CD4-positive, alpha-beta T cell treated with Interferon alpha-2 for 1 hour (primary cell): ENCODE results near the gene TBX15.

Source experiments
- DNase-seq, 2 donors: peaks; one replicate each; pipeline ENCODE4 v3.0.0-alpha.2; 2020 to 2022

The TBX15 gene

GRCh38 chr1:119001181-119002027 lies 13.3 kb upstream of the TBX15 start:
- DNase-seq, result no peak

DNA sequence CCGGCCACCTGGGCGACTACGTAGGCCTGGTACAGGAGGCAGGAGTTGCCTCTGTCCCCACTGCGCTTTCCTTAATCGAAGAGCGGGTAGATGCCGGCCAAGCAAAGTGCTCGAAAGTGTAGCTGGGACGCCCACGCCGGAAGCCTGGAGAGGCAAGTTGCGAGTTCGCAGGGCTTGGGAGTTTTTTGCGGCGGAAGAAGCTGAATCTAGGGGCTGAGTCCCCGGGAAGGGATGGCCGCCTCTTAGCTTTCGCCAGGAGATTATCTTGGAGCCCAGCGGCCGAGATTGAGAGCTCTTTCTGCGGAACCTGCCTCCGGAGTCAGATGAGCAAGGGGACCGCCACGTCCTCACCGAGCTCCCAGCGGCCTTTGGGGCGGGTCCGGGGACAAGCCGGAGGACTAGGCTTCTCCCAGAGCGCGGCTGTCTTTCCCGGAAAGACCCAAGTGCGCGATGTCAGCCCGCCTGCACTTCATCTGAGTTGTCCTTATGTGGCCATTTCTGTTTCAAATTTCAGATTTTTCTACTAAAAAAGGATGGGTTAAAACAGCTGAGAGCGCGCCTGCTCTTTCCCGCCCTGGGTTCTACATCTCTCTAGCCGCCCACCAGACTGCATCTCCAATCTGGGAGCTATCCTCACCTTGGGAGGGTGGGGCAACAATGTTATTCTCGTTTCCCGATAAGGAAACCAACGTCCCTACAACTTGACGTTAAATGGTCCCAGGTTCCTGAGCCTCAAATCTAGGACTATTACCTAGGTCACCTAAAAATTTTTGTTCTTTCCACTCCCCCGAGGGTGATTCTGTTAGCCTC lies 12.4 kb upstream of the TBX15 start:
- DNase-seq, result no peak

DNA sequence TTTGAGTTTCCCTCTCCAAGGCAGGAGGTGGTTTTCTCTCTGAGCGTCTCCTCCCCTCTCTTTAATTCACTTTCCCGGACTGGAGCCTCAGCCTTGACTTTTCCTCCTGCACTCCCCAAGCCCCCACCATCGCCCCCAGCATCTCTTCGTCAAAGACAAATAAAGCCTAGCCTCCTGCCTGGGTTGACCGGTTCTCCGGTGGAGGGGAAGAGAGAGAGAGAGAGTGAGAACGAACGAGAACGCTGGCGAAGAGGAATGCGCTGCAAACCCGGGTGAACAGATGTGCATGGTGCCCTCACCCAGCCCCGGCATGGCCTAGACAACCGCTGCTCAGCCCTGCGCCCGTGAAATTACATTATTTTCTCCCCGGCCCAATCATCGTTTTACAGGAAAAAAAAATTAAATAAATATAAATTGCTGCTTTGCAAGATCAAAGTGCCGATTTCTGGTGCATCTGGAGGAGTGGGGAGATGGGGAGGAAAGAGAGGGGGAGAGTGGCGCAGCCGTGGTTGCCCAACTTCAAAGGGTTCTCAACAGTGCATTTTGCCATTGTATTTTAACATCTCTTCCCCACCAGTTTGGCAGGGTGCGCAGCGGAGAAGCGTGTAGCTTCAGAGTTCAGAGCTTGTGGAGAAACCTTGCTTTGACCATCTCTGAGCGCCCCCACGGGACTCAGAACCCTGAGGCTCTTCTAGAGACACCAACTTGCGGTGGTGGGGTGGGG lies 11.4 kb upstream of the TBX15 start:
- DNase-seq, result no peak

DNA sequence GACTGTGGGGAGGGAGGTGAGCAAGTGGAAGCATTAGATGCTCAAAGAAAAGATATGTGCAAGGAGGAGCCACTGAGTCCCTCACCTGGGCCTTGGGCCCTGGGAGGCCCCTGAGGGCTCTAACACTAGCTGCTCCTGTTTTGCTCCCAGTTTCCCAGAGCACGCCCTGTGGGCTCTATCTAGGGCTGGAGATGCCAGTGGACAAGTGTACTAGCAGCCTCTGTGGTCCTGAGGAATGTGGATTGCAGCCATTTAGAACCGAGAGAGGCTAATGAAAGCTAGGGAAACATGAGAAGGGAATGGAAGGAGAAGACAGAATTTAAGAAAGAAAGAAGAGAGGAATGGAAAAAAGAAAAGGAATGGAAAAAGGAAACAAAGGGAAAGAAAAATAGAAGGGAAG lies 10.0 kb upstream of the TBX15 start:
- no peak for DNase-seq

GRCh38 chr1:118997225-118997624 lies 9.1 kb upstream of the TBX15 start:
- no peak for DNase-seq

DNA sequence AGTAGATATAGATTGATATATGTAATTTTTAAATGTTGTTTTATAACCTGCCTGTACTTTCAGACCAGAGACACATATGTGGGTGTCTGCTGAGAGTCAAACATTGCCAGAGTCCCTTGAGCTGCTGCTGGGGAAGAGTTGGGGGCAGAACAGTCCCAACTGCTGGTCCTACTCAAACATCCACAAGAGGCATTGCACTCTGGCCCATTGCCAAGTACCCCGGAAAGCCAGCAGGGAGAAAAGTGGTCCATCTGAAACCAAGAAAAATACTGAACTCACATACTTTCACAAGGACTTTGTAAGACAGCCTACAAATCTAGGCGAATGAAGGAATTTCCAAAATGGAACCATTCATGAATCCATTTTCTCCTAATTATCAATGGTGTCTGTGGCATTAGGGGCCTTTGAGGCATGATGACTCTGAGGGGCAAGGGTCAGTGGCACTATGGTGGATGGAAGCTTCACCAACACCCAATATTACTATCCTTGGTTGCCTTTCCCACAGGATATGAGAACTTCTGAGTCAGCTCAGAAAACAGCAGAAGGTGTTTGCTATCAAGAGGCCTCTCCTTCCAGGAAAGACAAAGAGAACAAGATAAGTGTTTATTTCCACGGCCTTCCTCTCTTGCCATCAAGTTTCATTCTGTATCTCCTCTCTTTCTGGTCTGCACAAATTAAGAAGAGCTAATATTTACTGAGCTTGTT lies 7.3 kb upstream of the TBX15 start:
- DNase-seq, result no peak

DNA sequence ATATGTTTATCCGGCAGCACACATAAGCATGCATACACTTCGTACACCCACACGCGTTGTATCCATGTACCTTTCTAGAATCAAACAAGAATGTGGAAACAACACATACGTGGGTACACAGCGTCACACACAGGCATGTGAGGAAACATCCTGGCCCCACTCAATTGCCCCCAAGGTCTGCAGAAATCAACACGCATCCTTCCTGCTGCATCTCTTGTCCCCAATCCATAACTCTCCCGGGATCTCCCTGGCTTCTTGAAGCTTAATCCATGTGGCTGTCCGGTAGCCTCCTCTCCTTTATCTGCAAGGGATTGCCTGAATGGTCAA lies 5.5 kb upstream of the TBX15 start:
- no peak for DNase-seq

DNA sequence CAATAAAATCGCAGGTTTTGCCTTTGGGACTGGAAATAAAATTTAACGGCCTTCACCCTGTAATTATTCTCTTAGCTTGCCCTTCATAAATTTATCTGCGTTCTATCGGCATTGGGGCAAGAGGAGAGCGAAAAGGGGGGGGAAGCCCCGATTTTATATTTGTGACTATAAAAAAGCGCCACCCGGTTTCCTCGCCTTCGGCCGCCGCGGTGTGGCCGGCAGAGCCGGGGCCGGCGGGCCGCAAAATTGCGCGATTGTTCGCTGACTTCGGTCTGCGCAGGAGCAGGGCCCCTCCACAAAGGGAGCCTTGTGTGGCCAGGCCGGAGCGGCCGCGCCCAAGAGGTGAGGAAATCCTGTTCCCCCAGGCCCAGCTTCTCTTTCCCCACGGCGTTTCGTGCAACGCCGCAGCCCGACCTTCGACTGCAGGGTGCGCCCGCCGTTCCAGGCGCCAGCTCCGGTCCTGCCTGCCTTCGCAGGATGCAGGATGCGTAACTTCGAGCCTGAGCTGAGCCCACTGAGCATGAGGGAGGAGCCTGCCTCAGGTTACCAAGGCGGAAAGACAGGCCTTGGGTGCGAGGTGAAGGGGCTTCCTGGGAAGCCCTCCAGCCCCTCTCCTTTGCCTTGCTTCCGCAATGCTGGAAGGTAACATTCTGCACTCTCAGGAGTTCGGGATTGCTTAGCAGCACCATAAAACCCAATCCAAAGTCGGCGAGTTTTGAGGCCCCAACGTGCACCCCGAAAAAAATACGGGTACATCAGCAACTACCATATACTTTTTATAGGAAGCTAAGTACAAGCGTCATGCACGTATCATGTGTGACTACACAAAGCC lies 4.9 kb upstream of the TBX15 start:
- no peak for DNase-seq

DNA sequence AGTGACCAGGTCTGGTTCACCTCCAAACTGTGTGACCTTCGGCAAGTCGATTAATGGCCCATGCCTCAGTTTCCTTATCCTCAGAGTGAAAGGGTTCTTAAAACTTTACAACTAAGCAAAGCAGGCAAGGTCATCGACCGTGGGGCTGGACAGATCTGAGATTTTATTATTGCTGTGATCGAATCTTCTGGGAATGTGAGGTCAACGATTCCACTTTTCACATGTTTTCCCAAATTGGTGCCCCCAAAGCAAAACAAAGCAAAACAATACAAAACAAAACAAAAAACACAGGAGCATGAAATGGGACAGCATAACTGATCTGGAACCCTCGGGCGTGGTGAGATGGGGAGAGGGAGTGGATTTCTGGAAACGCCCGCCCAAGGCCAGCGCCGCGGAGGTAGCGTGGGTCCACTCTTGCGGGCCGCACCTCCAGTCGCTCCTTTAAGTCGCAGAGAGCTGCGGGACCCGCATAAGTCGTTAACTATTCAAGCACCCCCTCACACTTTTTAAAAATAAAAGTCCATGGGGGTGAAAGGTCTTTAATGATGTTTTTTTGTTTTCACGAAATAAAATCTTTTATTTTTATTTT lies 4.2 kb upstream of the TBX15 start:
- no peak for DNase-seq

GRCh38 chr1:118991448-118991847 lies 3.3 kb upstream of the TBX15 start:
- DNase-seq, result no peak

GRCh38 chr1:118990513-118991152 lies 2.5 kb upstream of the TBX15 start:
- DNase-seq, result no peak

GRCh38 chr1:118989878-118990378 lies 1.8 kb upstream of the TBX15 start:
- DNase-seq, result no peak

GRCh38 chr1:118989006-118989815 lies 1.1 kb upstream of the TBX15 start:
- no peak for DNase-seq

GRCh38 chr1:118987468-118988185 lies 516 bp downstream of the TBX15 start:
- no peak for DNase-seq

DNA sequence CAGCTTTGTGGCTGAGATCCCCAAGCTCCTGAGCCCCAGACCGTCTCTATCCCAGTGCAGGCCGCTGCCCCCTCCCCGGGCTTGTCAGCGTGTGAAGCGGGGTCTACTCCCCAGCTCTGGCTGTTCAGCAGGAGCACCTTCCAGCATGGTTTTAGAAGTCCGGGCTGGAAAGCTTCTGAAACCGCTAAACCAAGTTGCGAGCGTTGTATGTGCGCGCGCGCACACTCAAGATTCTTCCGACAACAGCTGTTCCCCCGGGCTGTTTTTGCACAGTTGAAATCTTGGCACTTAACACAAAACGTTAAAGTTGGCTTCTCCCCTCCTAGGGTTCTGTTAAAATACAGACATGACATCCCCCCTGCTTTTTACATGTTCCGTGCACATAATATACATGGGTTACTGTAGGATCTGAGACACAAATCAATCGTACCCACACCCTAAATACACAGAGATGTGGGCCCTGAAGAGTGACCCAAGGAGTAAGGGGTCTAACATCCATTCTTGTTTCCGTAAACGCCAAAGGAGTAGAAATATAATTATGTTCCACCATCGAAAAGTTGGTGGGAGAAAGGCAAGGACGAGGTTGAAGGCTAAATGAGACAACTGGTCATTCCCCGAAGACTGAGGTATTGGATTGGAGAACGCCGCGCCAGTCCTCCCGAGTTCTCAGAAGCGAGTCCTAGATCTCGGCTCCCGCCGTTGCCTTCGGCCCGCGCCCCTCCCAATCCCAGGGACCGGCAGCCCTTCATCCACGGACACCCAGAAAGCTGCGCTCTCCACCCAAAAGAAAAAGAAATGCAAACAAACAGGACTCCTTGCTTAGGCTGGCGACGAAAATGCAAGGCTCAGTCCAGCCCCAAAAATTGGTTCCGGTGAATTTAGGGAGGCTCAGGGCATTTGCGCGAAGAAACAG lies 1.3 kb downstream of the TBX15 start:
- no peak for DNase-seq

DNA sequence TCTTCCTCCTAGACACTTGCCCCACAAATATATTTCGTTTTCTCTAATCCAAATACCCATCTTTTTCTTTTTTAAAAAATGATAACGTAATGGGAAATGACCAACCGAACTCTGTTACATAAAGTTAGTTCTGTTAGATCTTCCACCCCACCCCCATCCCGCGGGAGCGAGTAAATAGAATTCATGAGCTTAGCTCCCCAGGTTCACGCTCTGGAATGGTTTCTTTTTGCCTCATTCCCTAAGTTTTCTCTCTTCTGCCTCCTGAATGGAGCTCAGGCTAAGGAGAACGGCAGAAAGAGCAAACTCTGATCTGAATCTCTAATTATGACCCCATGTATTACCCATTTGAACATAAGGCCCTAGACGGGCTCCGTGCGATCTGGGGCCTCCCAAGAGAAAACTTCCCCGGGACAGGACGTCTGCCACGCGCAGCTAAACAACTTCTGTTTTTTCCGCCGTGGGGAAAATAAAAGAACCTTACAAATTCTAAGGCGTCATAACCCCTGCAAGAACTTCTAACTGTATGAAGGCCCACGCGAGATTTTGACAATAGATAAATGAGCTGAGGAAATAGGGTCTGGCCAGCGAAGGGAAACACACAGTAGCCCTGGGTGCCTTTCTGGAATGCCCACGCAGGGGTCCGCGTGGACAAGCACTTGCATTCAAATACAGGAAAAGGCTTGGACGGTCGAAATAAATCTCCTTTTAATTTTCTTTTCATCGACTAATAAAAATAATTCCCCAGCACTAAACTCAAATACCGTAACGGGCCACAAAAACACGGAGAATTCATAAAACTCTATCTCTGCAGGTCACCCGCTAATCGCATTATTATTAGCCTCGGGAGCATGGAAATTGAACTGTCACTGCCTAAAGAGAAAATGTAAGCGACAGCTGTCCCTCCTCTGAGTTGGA lies 2.2 kb downstream of the TBX15 start:
- no peak for DNase-seq
